Right kidney (tissue), 1 donor: Measurements from ENCODE around the gene S100A12.

Experiments
- DNase-seq: peaks from one replicate; pipeline ENCODE4 v3.0.0-alpha.2; 2016

S100A12 gene

DNA sequence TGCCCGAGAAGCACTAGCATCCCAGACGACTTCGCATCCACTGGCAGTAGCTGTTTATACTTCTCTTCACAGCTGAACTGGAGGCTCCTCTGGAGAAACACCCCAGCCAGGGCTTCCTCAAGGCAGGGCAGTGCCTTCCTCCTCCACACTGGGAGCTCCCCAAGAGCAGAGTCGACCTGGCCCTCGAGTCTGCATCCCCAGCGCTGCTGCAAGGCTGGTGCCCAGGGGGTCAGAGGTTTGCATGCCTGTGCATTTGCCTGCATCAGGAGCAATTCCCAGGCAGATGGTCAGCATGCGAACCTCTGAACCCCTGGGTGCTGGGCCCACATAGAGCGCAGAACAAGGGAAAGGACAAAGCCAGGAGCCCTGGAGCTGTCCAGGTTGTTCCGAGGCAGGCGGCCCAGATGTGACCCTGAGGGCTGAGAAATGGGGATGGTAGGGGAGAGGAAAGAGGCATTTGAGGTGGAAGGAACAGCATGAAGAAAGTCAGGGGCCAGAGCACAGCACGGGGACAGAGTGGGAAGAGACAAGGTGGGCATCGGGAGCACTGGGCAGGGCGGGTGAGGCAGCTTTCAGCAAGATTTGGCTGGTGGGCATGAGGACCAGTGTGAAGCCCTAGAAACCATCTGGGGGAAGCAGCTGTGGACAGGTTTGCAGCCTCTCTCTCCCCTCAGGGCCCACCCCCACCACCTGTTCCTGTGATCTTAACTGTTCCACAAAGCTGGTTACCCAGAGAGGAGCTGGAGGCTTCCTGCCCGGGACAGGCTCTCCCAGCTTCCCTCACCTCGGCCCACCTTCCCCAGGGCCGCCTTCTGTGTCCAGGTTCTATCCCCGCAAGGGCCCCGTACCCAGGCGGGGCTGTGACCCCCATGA, 21.9 kb upstream of the S100A12 start:
- no peak for DNase-seq

GRCh38 chr1:153396461-153396860, 21.0 kb upstream of the S100A12 start:
- DNase-seq, result no peak

DNA sequence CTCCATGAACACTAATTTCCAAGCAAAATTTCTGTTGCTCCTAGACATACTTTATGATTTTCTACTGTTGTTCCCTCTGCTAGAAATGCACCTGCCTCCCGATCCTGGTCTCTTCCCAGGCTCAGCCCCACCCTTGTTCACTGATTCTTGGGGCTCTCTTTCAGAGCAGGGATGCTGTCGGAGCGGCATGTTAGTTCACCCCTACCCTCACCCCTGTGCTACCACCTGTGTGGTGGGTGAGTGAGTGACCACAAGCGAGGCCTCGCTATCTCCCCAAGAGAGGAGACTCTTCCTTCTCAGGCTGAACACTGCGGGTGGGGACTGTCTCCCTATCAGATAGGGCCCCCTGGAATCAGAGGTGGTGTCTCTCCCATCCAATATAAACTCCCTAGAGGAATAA, 20.4 kb upstream of the S100A12 start:
- no peak for DNase-seq

- no peak for DNase-seq
Measured at GRCh38 chr1:153395136-153395685, 19.8 kb upstream of the S100A12 start.

DNA sequence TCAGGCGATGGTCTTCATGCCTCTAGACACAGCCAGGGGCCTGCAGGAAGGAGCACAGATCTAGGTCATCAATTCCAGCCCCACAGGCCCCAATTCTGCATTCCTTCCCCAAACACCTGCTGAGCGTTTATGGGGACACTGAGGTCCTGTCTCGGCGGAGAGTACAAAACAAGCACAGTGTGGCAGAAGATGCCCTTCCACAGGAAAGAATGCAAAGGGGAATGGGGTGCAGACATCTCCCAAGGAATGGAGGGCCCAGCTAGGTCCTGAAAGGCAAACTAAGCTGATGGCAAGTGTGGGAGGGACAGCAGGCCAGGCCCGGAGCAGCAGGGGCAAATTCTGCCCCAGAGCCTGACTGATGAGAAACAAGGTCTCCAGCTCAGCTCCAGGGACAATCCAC, 19.0 kb upstream of the S100A12 start:
- DNase-seq, result no peak

GRCh38 chr1:153393926-153394325, 18.5 kb upstream of the S100A12 start:
- DNase-seq, result no peak

- no peak for DNase-seq
Measured at GRCh38 chr1:153392822-153393221, 17.4 kb upstream of the S100A12 start.

GRCh38 chr1:153392258-153392657, 16.8 kb upstream of the S100A12 start:
- DNase-seq, result no peak

- DNase-seq, result no peak
Measured at GRCh38 chr1:153390938-153391710, 15.7 kb upstream of the S100A12 start, which contains the start of gene S100A8. Gene S100A8, minus strand, starts transcription at chr1:153391073. Its CDS starts 538 bp downstream, at chr1:153390535.

DNA sequence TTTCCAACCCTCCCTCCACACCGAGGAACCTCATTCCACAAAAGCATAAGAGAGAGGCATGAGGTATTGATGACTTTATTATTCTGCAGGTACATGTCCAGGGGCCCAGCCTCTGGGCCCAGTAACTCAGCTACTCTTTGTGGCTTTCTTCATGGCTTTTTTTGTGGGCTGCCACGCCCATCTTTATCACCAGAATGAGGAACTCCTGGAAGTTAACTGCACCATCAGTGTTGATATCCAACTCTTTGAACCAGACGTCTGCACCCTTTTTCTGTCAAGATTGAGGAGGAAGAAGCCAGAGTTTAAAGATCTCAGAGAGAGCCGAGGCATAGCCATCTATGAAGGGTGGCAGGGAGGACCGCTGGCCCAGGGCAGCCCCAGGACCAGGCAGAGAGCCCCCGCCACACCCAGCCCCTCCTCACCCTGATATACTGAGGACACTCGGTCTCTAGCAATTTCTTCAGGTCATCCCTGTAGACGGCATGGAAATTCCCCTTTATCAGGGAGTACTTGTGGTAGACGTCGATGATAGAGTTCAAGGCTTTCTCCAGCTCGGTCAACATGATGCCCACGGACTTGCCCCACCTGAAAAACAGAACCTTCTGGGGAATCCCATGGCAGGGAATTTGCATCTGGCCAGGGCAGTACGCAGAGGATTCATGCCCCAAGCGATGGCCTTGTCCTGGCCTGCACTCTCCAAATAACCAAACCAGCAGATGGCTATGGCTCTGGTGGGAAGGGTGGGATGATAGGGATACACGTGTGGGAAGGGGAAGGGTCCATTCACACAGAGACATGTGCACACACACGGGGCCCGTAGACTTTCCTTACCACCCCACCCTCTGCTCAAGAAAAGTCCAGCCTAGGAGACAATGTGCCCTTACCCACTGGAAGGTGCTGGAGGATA, 14.8 kb upstream of the S100A12 start:
- no peak for DNase-seq

DNA sequence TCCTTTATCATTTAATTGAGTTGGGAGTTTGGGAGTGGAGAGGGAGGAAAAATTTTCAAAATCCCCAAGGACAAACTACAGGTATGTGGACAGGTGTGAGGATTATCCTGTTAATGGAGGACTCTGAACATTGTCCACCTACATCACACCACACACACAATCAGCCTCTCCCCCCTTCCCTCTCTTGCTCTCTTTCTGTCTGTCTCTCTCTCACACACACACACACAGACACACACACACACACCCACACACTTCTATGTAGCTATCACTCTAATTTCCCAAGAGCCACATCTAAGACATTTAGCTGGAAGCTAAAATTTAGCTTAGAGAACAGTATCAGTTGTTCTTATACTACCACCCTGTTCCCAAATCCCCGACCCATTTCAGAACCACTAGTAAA, 14.0 kb upstream of the S100A12 start:
- no peak for DNase-seq

GRCh38 chr1:153387785-153388184, 12.4 kb upstream of the S100A12 start:
- DNase-seq, result no peak

- DNase-seq, result no peak
Measured at GRCh38 chr1:153387001-153387400, 11.6 kb upstream of the S100A12 start.

DNA sequence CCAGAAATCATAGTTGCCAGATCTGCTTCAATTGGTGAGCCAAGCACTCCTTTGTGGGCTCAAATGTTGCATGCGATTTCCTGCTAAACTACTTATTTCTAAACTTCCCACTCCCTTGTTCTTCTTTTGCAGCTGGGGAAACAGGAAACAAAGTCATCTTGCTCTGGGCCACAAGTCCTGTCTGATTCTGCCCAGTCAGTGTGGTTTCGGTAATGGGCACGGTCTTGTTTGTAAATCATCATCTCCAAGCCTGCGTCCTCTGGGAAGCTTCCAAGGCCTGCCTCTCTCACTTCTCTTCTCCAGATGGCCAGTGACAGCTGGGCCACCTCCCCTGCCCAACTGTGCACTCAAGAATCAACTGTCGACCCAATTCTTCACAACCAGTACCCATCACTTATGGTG, 11.1 kb upstream of the S100A12 start:
- no peak for DNase-seq

- DNase-seq, result no peak
Measured at GRCh38 chr1:153384958-153385580, 9.6 kb upstream of the S100A12 start.

DNA sequence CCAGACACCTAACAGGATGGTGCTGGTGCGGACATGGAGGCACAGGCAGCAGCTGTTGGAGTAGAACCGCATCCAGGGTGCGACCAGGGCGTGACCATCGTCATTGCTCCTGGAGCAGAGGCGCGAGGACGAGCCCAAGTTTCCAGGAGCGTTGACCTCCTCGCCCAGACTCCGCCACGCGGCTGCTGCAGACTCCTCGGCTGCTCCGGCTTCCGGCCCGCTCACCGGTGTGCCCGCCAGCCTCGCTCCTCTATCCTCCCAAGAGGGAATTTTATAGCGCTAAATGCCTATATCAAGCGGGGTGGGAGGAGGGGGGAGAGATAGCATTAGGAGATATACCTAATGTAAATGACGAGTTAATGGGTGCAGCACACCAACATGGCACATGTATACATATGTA, 5.3 kb upstream of the S100A12 start:
- DNase-seq, result no peak

DNA sequence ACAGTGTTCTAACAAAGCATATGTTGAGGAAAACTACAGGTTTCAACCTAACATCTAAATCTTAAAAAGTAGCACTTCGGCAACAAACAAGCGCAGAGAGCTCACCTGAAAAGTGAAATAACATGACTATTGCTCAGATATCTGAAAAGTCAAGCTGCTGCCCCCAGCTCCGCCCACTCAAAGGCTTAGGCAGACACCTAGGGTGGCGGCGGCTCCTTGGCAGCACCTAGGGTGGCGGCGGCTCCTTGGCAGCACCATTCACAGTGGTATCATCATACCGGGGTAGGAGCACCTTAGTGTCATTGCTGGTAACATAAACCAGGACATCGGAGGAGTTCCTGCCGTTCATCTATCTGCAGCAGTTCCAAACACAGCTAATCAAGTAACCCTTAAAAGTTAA, 4.2 kb upstream of the S100A12 start:
- DNase-seq, result no peak

DNA sequence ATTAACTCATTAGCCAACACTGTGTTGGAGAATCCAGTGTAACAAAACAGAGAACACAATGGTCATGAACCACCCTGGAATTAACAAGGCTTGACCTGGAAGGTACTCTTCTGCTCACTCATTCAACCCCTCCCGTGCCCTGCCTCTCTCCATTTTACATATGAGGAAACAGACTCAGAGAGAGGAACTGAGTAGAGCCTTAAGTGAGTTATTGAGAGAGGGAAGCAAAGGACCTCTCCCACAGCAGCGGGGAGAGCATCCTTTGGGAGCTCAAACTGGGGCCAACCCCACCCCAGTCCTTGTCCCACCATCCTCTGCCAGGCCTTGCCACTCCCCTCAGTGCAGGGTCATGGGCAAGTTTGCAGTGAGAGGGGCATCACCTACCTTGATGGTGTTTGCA, 1.4 kb downstream of the S100A12 start:
- DNase-seq, result no peak

GRCh38 chr1:153372571-153372970, 2.9 kb downstream of the S100A12 start:
- no peak for DNase-seq

GRCh38 chr1:153371231-153371630, 4.2 kb downstream of the S100A12 start:
- DNase-seq, result no peak

GRCh38 chr1:153370146-153370545, 5.3 kb downstream of the S100A12 start:
- no peak for DNase-seq

DNA sequence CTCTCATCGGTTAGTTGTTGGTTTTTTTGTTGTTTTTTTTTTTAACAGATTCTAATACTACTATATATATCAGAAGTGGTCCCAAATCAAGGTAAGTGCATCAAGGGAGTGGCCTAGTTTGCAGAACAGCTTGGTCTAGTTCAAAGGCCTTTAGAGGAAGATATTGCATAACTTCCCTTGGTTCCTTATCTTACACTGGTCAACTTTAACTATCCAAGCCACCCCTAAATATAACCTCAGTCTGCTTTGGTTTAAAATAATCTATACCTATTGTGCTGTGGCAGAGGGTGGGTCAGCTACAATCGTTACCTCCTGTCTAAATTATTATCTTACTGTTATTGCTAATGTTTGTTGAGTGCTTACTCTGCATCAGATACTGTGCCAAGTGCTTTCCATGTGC, 6.9 kb downstream of the S100A12 start:
- no peak for DNase-seq
